HG02623 (cell line): ENCODE measurements around the gene MYB.
"Not testable (repeated sequence)": the region's sequence is repeated elsewhere in the genome, so short reads cannot be mapped to it uniquely, and the experiment has no call there.

Experiments used
- ATAC-seq: cut with Tn5 transposase; IDR thresholded peaks from one replicate; pipeline ENCODE4 v1.9.1; 2021; ENCODE audit warnings: moderate library complexity; ENCODE audit not compliant: unreplicated experiment

MYB gene

DNA sequence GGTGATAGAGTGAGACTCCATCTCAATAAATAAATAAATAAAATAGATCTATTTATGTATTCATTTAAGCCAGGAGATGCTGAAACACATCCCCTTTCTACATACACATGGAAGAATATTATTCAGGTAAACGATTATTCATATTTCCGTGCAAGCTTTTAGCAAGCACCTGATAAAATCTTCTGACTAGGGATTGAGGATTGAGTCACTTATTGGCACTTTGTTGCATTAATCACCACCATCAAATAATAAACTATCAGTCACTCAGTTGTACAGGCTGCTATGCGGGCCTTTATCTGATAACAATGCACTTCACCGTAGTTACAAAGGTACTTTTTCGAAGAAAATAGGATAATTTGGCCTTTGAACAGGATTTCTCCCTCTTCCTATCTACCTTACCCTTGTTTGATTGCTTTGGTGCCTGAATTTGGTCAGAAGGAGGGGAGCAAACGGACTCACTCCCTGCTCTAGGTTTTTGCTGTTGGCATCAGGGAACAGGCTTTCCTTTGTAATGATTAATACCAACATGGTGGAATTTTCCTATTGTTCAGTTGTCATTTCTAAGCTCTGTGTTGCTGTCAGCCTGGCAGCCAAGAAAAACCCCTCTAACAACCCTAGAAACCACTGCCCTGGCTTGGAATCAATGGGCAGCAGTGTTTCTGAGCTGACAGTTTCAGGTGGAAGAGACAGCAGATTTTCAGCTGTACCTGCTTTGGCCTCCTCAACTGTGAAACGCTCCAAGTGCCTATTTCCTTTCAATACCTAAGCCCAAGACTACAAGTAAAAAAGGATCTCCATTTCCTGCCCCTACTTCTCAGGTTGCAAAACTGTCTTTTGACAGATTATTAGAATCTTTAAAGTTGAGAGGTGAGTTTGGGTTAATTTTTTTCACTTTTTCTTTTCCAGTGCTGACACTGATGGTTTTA lies 63.0 kb downstream of the MYB start:
- ATAC-seq = no peak

DNA sequence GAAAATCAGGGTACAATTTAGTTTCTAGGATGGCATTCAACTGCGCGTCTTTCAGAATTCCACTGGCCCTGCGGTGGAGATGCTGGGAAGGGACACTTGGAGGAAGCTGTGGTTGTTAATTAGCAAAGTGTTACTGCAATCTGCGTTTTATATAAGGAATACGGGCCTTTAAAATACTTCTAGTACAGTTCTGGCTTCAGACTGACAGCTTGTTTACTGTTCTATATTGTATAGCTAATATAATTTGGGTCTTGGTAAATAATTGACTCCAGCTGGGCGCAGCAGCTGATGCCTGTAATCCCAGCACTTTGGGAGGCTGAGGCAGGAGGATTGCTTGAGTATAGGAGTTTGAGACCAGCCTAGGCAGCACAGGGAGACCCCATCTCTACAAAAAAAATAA lies 63.7 kb downstream of the MYB start:
- ATAC-seq = no peak

DNA sequence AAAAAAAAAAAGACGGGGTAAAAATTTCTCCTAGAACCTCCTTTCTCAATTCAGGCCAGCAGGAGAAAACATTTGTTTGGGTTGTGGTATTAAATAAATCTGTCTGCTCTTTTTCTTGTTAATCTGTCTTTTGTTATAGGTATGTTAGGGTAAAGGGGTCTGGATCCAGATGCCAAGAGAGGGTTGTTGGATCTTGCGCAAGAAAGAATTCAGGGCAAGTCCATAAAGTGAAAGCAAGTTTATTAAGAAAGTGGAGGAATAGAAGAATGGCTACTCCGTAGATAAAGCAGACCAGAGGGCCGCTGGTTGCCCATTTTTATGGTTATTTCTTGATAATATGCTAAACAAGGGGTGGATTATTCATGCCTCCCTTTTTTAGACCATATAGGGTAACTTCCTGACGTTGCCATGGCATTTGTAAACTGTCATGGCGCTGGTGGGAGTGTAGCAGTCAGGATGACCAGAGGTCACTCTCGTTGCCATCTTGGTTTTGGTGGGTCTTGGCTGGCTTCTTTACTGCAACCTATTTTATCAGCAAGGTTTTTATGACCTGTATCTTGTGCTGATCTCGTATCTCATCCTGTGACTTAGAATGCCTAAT lies 65.4 kb downstream of the MYB start:
- not testable (repeated sequence) for ATAC-seq

DNA sequence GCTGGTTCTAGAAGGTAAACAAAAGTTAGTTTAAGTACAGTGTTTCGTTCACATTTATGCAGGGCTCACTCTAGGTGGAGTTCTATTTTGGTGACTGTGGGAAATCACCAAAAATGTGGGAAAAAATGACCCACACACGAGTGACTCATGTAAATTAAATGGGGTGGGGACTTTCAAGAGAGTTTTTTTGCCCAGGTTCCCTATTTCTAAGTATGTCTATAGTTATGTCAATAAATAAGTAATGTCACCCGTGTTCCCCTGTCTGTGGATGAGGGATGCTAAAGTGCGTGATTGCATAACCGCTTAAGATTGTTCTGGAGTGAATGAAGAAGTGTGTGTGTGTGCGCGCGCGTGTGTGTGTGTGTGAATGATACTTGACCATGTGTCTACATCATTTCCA lies 69.1 kb downstream of the MYB start:
- no peak for ATAC-seq

DNA sequence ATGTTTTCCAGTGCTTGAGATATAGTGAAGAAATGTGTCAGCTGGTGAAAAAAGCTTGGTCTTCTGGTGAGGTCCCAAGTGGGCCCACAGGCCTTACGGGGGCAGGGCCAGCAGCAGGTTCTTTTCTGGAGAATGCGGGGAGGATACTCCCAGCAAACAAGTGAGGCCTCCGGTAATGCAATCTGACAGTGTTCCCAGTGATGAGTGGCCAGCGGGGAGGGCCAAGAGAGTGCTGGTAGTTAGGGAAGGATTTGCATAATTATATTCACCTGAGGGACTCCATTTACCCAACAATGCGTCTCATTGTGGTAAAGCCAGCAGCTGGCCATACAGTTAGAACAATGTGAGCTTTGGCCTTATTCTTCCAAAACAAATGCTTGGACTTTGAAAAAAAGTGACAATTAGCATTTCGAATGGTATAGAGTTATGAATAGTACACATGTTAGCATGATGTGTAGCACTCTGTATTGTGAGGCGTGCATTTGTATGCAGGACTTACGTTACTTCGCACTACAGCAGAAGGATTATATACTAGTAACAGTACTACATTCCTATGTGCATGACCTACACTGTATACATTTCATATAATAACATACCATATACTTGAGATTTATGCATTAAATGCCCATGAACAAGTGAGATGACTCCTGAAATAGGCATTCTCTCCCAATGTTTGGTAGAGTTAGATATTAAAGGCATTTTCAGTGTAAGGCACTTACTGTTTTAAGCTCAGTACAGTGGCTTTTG lies 69.8 kb downstream of the MYB start:
- no peak for ATAC-seq

GRCh38 chr6:135251498-135252441 lies 70.7 kb downstream of the MYB start:
- ATAC-seq = no peak

DNA sequence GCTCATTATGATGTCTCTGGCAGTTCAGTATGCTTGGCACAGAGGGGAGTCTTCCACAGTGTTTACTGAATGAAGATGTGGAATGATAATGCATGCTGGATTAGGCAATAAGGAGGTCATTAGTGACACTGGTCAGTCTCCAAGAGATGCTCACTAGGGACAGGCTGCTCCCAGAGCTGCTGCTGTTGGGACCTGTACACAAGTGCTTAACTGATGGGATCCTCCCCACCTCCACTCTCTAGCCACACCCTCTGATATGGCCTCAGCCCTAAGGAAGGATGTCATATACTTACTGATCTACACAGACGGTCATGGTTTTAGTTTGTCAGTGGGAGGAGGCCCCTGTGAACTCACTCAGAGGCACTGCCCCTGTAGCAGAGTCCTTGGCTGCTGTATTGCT lies 73.4 kb downstream of the MYB start:
- ATAC-seq = no peak

DNA sequence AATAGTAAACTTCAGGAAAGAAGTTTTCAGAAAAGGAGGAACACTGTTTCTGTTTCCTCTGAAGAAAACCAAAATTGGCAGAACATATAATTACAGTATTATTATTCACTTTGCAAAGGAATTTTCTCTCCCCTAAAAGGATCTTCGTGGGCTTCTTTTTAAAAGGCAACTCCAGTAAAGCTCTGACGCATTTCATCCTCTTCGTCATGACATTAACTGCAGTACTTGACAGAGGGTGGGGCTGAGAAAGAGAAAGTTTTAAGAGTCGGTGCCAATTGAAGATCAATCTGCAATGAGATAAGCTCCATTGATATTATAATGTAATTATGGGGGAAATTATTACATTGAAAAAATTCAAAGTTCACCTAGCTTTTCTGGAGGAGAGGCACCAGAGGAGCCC lies 75.8 kb downstream of the MYB start:
- no peak for ATAC-seq

GRCh38 chr6:135257631-135258405 lies 76.7 kb downstream of the MYB start:
- no peak for ATAC-seq

DNA sequence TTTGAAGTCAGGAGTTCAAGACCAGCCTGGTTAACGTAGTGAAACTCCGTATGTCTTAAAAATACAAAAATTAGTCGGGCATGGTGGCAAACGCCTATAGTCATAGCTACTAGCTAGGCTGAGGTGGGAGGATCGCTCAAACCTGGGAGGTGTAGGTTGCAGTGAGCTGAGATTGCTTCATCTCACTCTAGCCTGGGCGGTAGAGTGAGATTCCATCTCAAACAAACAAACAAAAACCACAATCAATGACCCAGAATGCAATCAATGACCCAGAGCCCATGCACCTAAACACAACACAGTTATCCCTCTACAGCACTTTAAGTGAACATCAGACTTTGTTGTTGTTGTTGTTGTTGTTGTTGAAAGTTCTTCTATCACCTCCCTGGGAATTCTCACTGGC lies 77.9 kb downstream of the MYB start:
- ATAC-seq = no peak

GRCh38 chr6:135260612-135261011 lies 79.5 kb downstream of the MYB start:
- ATAC-seq = no peak

GRCh38 chr6:135261872-135262725 lies 81.0 kb downstream of the MYB start:
- ATAC-seq = no peak

DNA sequence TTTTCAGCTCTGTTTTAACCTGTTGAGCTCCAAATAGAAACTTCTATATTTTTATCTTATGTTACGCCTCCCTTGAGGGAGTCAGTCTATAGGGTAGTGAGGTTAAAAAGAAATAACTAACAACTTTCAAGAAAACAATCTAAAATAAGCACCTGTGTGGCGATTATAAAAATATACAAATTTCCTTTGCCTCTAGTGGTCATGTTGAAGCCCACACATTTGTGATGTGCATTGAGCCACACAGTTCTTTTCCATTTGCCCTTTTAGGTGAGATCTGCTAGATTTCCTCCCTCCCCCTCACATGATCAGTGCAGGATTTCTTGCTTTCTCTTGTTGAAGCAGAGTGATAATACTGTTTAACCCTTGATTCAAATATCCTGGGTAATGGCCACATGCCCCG lies 84.2 kb downstream of the MYB start:
- no peak for ATAC-seq

DNA sequence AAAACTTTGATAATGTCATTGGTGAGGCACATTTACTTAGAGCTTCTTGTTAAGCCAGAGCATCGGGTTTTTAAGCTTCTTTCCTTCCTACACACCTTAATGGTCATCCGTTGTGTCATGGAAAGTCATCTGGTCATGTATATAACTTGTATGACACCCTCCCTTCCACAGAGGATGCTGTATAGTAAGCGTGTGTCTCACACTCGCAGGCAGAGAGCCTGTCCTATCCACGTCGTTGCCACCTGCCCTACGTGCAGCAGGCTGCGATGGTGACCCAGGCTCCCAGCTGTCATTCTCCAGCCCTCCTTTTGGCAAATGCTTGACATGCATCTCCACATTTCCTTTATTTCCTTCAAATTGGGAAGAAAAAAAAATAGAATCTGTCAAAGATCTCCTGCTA lies 85.6 kb downstream of the MYB start:
- no peak for ATAC-seq

DNA sequence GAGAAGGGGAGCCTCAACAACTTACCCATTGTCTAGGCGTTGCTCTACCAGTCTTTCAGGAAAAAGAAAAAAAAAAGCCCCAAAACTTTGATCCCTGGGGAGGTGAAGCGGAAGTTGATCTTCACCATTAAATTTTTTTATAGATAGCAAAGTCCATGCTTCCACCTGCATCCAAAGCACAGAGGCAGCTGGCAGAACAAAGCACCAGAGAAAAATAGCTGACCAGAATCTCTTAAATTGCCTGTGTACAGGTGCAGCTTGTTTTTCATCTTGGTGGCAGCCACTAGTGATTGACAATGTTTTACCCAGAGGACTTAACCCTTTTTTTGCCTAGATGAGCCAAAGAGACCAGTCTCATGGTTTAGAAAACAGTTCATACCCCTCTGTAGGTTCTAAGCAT lies 86.0 kb downstream of the MYB start:
- ATAC-seq = no peak

DNA sequence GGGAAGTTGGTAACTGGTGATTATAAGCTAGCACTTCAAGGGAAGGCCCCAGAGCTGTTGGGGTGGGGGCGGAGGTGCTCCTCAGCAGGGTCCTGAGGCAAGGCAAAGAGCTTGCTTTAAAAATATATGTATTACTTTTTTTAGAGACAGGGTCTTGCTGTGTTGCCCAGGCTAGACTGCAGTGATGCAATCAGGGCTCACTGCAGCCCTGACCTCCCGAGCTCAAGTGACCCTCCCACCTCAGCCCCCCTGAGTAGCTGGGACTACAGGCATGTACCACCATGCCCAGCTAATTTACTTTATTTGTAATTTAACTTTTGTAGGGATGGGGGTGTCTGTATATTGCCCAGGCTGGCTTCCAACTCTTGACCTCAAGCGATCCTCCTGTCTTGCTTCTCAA lies 87.2 kb downstream of the MYB start:
- ATAC-seq = no peak

- ATAC-seq = no peak
Observed at GRCh38 chr6:135268740-135269139, 87.6 kb downstream of the MYB start.
